ENCODE results near the gene C20orf204. TPM values are rescaled to one million over a fixed set of nuclear protein-coding genes. Genes with fewer than 3 reads are reported as not detected.

Gene C20orf204, protein sequence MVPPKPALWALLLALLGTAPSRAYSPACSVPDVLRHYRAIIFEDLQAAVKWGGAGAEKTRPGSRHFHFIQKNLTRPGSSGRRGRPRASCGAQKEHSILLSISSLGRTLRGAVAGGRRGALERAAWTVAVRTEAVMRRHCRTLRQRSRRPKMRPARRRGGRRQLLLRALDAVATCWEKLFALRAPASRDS
- 3.0 and 7.4 TPM in 2 replicates for total RNA-seq (ENCODE audit: low replicate concordance)
- long read RNA-seq, result 0 reads

DNA sequence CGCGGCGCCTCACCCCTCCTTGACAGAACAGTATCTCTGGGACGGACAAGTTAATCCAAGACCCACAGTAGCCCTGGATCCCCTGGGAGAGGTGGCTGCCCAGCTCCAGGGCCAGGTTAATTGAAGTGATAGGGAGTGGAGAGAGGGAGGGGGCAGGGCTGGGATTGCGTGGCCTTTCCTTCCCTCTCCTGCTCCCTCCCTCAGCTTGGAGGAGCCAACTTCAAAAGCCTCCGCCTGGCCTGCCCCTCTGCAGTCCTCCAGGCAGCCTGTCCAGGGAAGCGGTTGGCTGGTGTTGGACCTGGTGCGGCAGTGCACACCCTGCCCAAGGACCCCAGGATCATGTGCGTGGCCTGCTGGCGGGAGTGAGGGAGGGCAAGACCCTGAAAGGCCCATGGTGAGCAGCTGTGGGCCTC, at the start of gene C20orf204:
Gene C20orf204 (plus strand): TSS at position 250 of the 413 bp plus-strand sequence. CDS start 142 bp downstream, at position 392.
- TF ChIP-seq, protein P1, sequence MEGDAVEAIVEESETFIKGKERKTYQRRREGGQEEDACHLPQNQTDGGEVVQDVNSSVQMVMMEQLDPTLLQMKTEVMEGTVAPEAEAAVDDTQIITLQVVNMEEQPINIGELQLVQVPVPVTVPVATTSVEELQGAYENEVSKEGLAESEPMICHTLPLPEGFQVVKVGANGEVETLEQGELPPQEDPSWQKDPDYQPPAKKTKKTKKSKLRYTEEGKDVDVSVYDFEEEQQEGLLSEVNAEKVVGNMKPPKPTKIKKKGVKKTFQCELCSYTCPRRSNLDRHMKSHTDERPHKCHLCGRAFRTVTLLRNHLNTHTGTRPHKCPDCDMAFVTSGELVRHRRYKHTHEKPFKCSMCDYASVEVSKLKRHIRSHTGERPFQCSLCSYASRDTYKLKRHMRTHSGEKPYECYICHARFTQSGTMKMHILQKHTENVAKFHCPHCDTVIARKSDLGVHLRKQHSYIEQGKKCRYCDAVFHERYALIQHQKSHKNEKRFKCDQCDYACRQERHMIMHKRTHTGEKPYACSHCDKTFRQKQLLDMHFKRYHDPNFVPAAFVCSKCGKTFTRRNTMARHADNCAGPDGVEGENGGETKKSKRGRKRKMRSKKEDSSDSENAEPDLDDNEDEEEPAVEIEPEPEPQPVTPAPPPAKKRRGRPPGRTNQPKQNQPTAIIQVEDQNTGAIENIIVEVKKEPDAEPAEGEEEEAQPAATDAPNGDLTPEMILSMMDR (conservative IDR thresholded peaks at IDR 0.05), result no peak
- H3K4me1 Mint-ChIP-seq (ENCODE audit: unreplicated experiment), result no peaks in the 10 kb centered on the region
- peak within 1 kb of the TSS; percentile 16 for H3K27ac Mint-ChIP-seq
- no peak for DNase-seq (ENCODE audit: extremely low spot score, unreplicated experiment)
- H3K4me3 Mint-ChIP-seq, result no peak within 1 kb of the TSS
- no peaks in the 10 kb centered on the region for H3K9me3 Mint-ChIP-seq
- peaks cover 3% of the 10 kb centered on the region for H3K36me3 Mint-ChIP-seq
- H3K27me3 Mint-ChIP-seq, result peaks cover 36% of the 10 kb centered on the region

DNA sequence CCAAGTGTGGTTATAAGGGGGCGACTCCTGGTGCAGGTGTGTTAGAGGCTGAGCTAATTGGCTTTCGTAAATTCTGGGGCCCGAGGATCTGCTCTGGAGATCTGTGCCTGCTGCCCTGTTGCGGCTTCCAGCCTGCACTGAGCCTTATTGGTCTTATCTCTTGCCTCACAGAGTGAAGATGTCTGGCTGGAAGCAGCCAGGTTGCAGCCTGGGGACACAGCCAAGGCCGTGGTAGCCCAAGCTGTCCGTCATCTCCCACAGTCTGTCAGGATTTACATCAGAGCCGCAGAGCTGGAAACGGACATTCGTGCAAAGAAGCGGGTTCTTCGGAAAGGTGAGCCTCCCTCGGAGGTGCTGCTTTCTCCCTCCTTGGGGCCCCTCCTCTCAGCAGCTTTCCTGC, 35.1 kb upstream of the C20orf204 start:
- H3K9me3 Mint-ChIP-seq, result no peaks in the 10 kb centered on the region
- DNase-seq (ENCODE audit: extremely low spot score, unreplicated experiment), result no peak
- no peak overlapping the region for H3K4me3 Mint-ChIP-seq
- no peak overlapping the region for H3K27ac Mint-ChIP-seq
- H3K27me3 Mint-ChIP-seq, result no peaks in the 10 kb centered on the region
- H3K4me1 Mint-ChIP-seq (ENCODE audit: unreplicated experiment), result no peaks in the 10 kb centered on the region
- TF ChIP-seq, protein P1 (conservative IDR thresholded peaks at IDR 0.05), result no peak
- peaks cover 19% of the 10 kb centered on the region for H3K36me3 Mint-ChIP-seq

DNA sequence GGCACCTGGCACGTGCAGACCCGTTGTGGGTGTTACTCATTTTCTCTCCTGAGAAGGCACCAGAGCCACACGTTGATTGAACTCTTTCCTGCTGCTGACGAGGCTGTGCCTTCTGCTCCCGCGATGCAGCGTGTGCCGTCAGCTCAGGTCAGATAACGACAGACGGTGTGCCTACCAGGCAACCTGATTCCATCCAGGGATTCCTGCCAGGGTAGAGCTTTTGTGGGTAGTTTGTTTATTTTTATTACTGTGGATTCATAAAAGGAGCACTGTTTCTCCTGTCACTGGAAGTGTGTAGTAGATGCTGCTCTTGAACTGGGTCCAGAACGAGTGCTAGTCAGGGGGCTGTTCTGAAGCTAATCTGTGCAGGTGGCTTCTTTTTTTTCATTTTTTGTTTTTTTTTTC, 34.4 kb upstream of the C20orf204 start:
- TF ChIP-seq, protein P1 (conservative IDR thresholded peaks at IDR 0.05), result no peak
- Mint-ChIP-seq H3K27me3 (no peaks in the 10 kb centered on the region), H3K4me3 (no peak overlapping the region), H3K4me1 (ENCODE audit: unreplicated experiment) (no peaks in the 10 kb centered on the region), H3K36me3 (peaks cover 19% of the 10 kb centered on the region), H3K9me3 (no peaks in the 10 kb centered on the region), H3K27ac (no peak overlapping the region)
- no peak for DNase-seq (ENCODE audit: extremely low spot score, unreplicated experiment)

DNA sequence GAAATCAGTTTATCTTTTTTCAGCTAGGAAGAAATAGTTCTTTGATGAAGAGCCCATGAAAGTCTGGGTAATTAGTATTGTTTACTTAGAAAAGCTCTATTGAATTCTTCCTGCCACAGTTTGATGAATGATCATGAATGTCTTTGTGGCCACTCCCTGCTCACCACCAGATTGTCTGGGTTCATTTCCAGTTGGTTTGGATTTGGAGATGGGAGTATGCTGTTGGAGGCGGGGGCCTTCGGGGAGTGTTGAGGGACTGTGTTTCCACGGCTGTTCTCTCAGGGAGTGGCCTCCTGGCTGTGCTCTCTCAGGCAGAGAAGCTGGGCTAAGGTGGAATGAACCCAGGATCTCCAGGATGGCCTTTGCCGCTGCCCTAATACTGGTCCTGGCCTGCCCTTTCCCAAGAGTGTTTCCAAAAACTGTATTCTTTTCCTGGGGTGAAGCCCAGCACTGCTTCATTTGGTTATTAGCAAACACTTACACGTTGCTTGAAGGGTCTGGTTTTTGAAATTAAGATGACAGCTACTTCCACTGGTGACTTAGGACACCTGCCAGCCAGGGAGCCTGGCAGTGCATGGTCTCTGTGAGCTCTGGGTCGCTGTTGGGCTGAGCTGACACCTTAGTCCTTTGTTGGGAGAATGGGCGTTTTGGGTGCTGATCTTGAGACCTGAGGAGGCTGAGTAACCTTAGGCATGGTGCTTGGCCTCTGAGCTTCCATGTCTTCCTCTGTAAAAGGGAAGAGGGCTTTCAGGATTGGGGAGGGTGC, 31.8 kb upstream of the C20orf204 start:
- DNase-seq (ENCODE audit: extremely low spot score, unreplicated experiment), result no peak
- peaks cover 20% of the 10 kb centered on the region for H3K36me3 Mint-ChIP-seq
- peak overlapping the region; percentile 93 for H3K27ac Mint-ChIP-seq
- H3K4me3 Mint-ChIP-seq, result peak overlapping the region; percentile 54
- no peaks in the 10 kb centered on the region for H3K27me3 Mint-ChIP-seq
- no peaks in the 10 kb centered on the region for H3K4me1 Mint-ChIP-seq (ENCODE audit: unreplicated experiment)
- TF ChIP-seq, protein P1 (conservative IDR thresholded peaks at IDR 0.05), result no peak
- H3K9me3 Mint-ChIP-seq, result no peaks in the 10 kb centered on the region

DNA sequence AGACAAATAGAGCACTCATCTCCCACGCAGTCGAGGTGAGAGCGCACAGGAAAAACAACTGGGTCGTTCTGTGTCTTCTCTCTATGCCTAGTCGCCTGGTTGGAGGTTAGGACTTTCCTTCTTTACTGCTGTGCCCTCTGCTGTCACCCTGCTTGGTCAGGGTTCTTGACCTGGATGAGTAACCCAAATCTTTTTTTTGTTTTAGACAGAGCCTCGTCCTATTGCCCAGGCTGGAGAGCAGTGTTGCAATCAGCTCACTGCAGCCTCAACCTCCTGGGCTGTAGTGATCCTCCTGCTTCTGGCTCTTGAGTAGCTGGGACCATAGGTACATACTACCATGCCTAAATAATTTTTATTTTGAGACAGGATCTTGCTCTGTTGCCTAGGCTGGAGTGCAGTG, 30.6 kb upstream of the C20orf204 start:
- DNase-seq (ENCODE audit: extremely low spot score, unreplicated experiment), result no peak
- no peak overlapping the region for H3K4me3 Mint-ChIP-seq
- TF ChIP-seq, protein P1 (conservative IDR thresholded peaks at IDR 0.05), result no peak
- H3K4me1 Mint-ChIP-seq (ENCODE audit: unreplicated experiment), result no peaks in the 10 kb centered on the region
- no peaks in the 10 kb centered on the region for H3K27me3 Mint-ChIP-seq
- no peaks in the 10 kb centered on the region for H3K9me3 Mint-ChIP-seq
- peaks cover 22% of the 10 kb centered on the region for H3K36me3 Mint-ChIP-seq
- H3K27ac Mint-ChIP-seq, result peak overlapping the region; percentile 93
